AG04450 (cell line): ENCODE measurements around the gene SERF2. TPM values are rescaled to one million over a fixed set of nuclear protein-coding genes. Genes with fewer than 3 reads are reported as not detected.

ENCODE experiments used
- CTCF ChIA-PET: fragments of 300-600, 350-600 bp; formaldehyde crosslinking; extraction: SDS; loops from one replicate; lab custom pipeline; 2022; ENCODE audit warnings: antibody characterized with exemption, inconsistent platforms; lab: Charles Lee
- POLR2A ChIA-PET: fragments of 350-600 bp; formaldehyde crosslinking; extraction: SDS; loops from one replicate; lab custom pipeline; 2021; ENCODE audit warnings: antibody characterized with exemption, inconsistent platforms; lab: Yijun Ruan, JAX
- DNase-seq: peaks from one replicate; pipeline ENCODE4 v3.0.0-alpha.2; 2011; ENCODE audit warnings: low read depth, low spot score
- H3K27ac ChIP-seq: one replicate; pipeline ENCODE4 v1.5.1; 2012; ENCODE audit warnings: low read depth, low read length, control low read depth
- H3K27me3 ChIP-seq: one replicate; pipeline ENCODE4 v1.6.0; 2012; ENCODE audit warnings: low read length; ENCODE audit not compliant: control insufficient read depth, insufficient read depth
- H3K4me3 ChIP-seq: 2 replicates; pipeline ENCODE4 v1.5.1; 2011; ENCODE audit warnings: mild to moderate bottlenecking, low read depth, low read length, control low read depth
- H3K9me3 ChIP-seq: 2 replicates; pipeline ENCODE4 v1.5.1; 2012; ENCODE audit warnings: low read length; ENCODE audit not compliant: control insufficient read depth, insufficient read depth
- CTCF ChIP-seq: IDR thresholded peaks from 2 replicates; pipeline ENCODE4 v1.5.1; 2011; ENCODE audit warnings: low read depth, low read length, control low read depth, inconsistent platforms
- polyA plus RNA-seq: library from polyadenylated mRNA; depleted of rRNA; stranded (reverse); fragments of >200 nt; gene quantifications from 2 replicates; pipeline ENCODE4 v1.2.3, GENCODE V29; 2011

SERF2 gene
- polyA plus RNA-seq, 1 experiment, result 608 TPM

- no peak overlapping the region for H3K27ac ChIP-seq
- no peaks in the 10 kb centered on the region for H3K9me3 ChIP-seq
- ChIA-PET CTCF (no interaction called here), POLR2A (no interaction called here)
- no peak for TF ChIP-seq CTCF
- no peaks in the 10 kb centered on the region for H3K27me3 ChIP-seq
- no peak for DNase-seq
- no peak overlapping the region for H3K4me3 ChIP-seq
Observed at GRCh38 chr15:43751885-43752284, 40.2 kb upstream of the SERF2 start.

GRCh38 chr15:43762824-43763223 lies 29.3 kb upstream of the SERF2 start:
- TF ChIP-seq CTCF, result no peak
- Histone ChIP-seq H3K9me3 (no peaks in the 10 kb centered on the region), H3K27me3 (no peaks in the 10 kb centered on the region), H3K27ac (peak overlapping the region; percentile 75), H3K4me3 (no peak overlapping the region)
- ChIA-PET CTCF (no interaction called here), POLR2A (no interaction called here)
- peak; percentile 62 for DNase-seq

- Histone ChIP-seq H3K27ac (no peak overlapping the region), H3K9me3 (no peaks in the 10 kb centered on the region), H3K4me3 (no peak overlapping the region), H3K27me3 (no peaks in the 10 kb centered on the region)
- no peak for DNase-seq
- CTCF ChIA-PET, result interaction anchor here (2.6 kb wide), 1 partner anchor 13 kb away, joined by 13 read pairs; the partner anchor contains the start of gene ELL3
- POLR2A ChIA-PET, result no interaction called here
- TF ChIP-seq CTCF, result no peak
Observed at GRCh38 chr15:43763819-43764446, 28.2 kb upstream of the SERF2 start.

- no peak overlapping the region for H3K27ac ChIP-seq
- peak; percentile 49 for DNase-seq
- TF ChIP-seq CTCF, result peak; percentile 91
- POLR2A ChIA-PET, result no interaction called here
- H3K4me3 ChIP-seq, result no peak overlapping the region
- no peaks in the 10 kb centered on the region for H3K9me3 ChIP-seq
- CTCF ChIA-PET, result interaction anchor here (0.6 to 1.8 kb wide), 12 partner anchors 9 to 968 kb away, joined by 3 to 14 read pairs (median 6); no protein-coding TSS in a partner anchor
- no peaks in the 10 kb centered on the region for H3K27me3 ChIP-seq
Observed at GRCh38 chr15:43769584-43770228, 22.4 kb upstream of the SERF2 start.

GRCh38 chr15:43771816-43772215 lies 20.3 kb upstream of the SERF2 start:
- POLR2A ChIA-PET, result interaction anchor here (0.6 kb wide), 1 partner anchor 24 kb away, joined by 3 read pairs; no protein-coding TSS in a partner anchor

More at GRCh38 chr15:43771816-43772215, 20.3 kb upstream of the SERF2 start:
- H3K9me3 ChIP-seq, result no peaks in the 10 kb centered on the region
- DNase-seq, result no peak
- no peak overlapping the region for H3K4me3 ChIP-seq
- no peak for TF ChIP-seq CTCF
- no peak overlapping the region for H3K27ac ChIP-seq
- no peaks in the 10 kb centered on the region for H3K27me3 ChIP-seq
- CTCF ChIA-PET, result interaction anchor here (1.0 kb wide), 1 partner anchor 21 kb away, joined by 5 read pairs; no protein-coding TSS in a partner anchor
